Ascending aorta (tissue), 2 donors: ENCODE measurements around the gene SH3RF3. TPM values are rescaled to one million over a fixed set of nuclear protein-coding genes. Genes with fewer than 3 reads are reported as not detected.

Source experiments
- DNase-seq, 2 donors: peaks; one replicate each; pipeline ENCODE4 v3.0.0-alpha.2; 2019; ENCODE audit warnings: low spot score in 2 of 2
- H3K27ac ChIP-seq, 2 donors: fragments of 200-600 bp; sonication (generic); one replicate each; pipeline ENCODE4 v1.5.1; 2016 to 2017; ENCODE audit warnings: mild to moderate bottlenecking in 1 of 2
- H3K27me3 ChIP-seq: fragments of 200-600 bp; sonication (generic); one replicate; pipeline ENCODE4 v1.5.1; 2017
- H3K36me3 ChIP-seq, 2 donors: fragments of 200-600 bp; sonication (generic); one replicate each; pipeline ENCODE4 v1.5.1; 2016
- H3K4me1 ChIP-seq, 2 donors: fragments of 200-600 bp; sonication (generic); one replicate each; pipeline ENCODE4 v1.5.1; 2016 to 2017; ENCODE audit warnings: mild to moderate bottlenecking in 1 of 2
- H3K4me3 ChIP-seq, 2 donors: fragments of 200-600 bp; sonication (generic); one replicate each; pipeline ENCODE4 v1.5.1; 2016 to 2017; ENCODE audit warnings: mild to moderate bottlenecking in 1 of 2
- H3K9me3 ChIP-seq, 2 donors: fragments of 200-600 bp; sonication (generic); one replicate each; pipeline ENCODE4 v1.5.1; 2016
- intact Hi-C: fragments of 100-400 bp; cut with DNase I; formaldehyde crosslinking; loops from one replicate; pipeline ENCODE4 v1.15.1; 2023
- total RNA-seq: library from RNA; depleted of rRNA; stranded (reverse); fragments of >200 nt; gene quantifications from one replicate; pipeline ENCODE4 v1.1.0, GENCODE V29; 2016
- TF ChIP-seq, protein P1 (sequence below), 3 experiments: fragments of 200-600 bp in 2 of 3; fragments of 450-650 bp in 1 of 3; sonication (generic) in 2 of 3; IDR thresholded peaks; one replicate each; pipeline ENCODE4 v1.5.1; 2016 to 2019; ENCODE audit warnings: antibody characterized with exemption in 3 of 3, mild to moderate bottlenecking in 1 of 3, moderate library complexity in 1 of 3

The SH3RF3 gene
- total RNA-seq, 1 donor from 2014 or later: 53.5 TPM

DNA sequence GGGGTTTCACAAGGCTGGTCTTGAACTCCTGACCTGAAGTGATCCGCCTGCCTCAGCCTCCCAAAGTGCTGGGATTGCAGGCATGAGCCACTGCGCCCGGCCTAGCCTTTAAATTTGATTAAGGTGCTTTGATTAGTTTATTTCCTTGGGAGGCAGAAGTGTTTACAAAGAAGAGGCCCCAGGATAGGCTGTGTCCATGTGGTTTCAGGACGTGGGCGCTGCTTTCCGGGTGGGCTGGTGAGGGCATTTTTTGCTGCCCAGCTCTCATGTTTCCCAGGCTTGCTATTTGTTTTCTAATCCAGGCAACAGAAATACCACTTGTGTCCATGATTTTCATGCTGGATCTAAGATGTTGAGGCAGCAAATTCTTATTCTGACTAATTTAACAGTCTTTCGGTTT lies 124.2 kb downstream of the SH3RF3 start:
- TF ChIP-seq, protein P1, sequence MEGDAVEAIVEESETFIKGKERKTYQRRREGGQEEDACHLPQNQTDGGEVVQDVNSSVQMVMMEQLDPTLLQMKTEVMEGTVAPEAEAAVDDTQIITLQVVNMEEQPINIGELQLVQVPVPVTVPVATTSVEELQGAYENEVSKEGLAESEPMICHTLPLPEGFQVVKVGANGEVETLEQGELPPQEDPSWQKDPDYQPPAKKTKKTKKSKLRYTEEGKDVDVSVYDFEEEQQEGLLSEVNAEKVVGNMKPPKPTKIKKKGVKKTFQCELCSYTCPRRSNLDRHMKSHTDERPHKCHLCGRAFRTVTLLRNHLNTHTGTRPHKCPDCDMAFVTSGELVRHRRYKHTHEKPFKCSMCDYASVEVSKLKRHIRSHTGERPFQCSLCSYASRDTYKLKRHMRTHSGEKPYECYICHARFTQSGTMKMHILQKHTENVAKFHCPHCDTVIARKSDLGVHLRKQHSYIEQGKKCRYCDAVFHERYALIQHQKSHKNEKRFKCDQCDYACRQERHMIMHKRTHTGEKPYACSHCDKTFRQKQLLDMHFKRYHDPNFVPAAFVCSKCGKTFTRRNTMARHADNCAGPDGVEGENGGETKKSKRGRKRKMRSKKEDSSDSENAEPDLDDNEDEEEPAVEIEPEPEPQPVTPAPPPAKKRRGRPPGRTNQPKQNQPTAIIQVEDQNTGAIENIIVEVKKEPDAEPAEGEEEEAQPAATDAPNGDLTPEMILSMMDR (IDR thresholded peaks at IDR 0.05): no peak
- DNase-seq: no peak
- H3K36me3 ChIP-seq: no peaks in the 10 kb centered on the region
- no peaks in the 10 kb centered on the region for H3K9me3 ChIP-seq
- peaks cover 12 to 44% of the 10 kb centered on the region in 2 donors for H3K4me1 ChIP-seq
- no peaks in the 10 kb centered on the region for H3K27me3 ChIP-seq
- intact Hi-C loops: no loop called here
- no peak overlapping the region for H3K4me3 ChIP-seq
- H3K27ac ChIP-seq: no peak overlapping the region

- Histone ChIP-seq H3K9me3 (no peaks in the 10 kb centered on the region), H3K27me3 (no peaks in the 10 kb centered on the region), H3K4me3 (no peak overlapping the region), H3K4me1 (peaks cover 12 to 46% of the 10 kb centered on the region in 2 donors), H3K36me3 (no peaks in the 10 kb centered on the region), H3K27ac (no peak overlapping the region)
- TF ChIP-seq, protein P1 (IDR thresholded peaks at IDR 0.05): no peak
- intact Hi-C loops: no loop called here
- DNase-seq: peak in 1 of 2 donors; percentile 61
Measured at GRCh38 chr2:109254174-109254904, 125.3 kb downstream of the SH3RF3 start.

GRCh38 chr2:109255654-109256053 lies 126.6 kb downstream of the SH3RF3 start:
- H3K4me1 ChIP-seq: peaks cover 12 to 58% of the 10 kb centered on the region in 2 donors
- TF ChIP-seq, protein P1 (IDR thresholded peaks at IDR 0.05): no peak
- no peak overlapping the region for H3K27ac ChIP-seq
- H3K36me3 ChIP-seq: no peaks in the 10 kb centered on the region
- intact Hi-C loops: no loop called here
- no peaks in the 10 kb centered on the region for H3K27me3 ChIP-seq
- no peaks in the 10 kb centered on the region for H3K9me3 ChIP-seq
- H3K4me3 ChIP-seq: no peak overlapping the region
- peak in 1 of 2 donors; percentile 54 for DNase-seq

DNA sequence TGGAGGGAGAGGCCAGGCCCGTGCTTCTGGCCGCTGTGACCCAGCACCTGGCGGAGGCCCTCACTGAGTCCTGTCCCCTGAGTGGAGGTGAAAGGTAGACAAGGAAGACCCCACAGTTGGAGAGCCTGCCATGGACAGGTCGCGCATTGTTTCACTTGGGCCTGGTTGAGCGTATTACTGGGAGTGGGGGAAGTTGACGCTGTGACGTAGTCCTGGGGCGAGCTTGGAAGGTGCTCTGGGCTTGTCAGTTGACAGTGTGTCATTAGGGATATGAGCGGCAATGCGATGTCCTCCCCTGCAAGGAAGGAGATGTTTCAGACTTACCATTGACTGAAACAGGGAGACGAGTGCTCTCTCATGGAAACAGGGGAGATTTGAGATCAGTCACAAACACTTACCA lies 127.1 kb downstream of the SH3RF3 start:
- peaks cover 12 to 58% of the 10 kb centered on the region in 2 donors for H3K4me1 ChIP-seq

GRCh38 chr2:109256921-109257320 lies 127.9 kb downstream of the SH3RF3 start:
- H3K27ac ChIP-seq: no peak overlapping the region
- no peaks in the 10 kb centered on the region for H3K36me3 ChIP-seq
- TF ChIP-seq, protein P1 (IDR thresholded peaks at IDR 0.05): no peak
- no peaks in the 10 kb centered on the region for H3K9me3 ChIP-seq
- peaks cover 12 to 61% of the 10 kb centered on the region in 2 donors for H3K4me1 ChIP-seq
- H3K4me3 ChIP-seq: no peak overlapping the region
- intact Hi-C loops: no loop called here
- no peaks in the 10 kb centered on the region for H3K27me3 ChIP-seq
- peak in 1 of 2 donors; percentile 66 for DNase-seq

More for the DNA sequence above, 127.1 kb downstream of the SH3RF3 start:
- Histone ChIP-seq H3K27me3 (no peaks in the 10 kb centered on the region), H3K9me3 (no peaks in the 10 kb centered on the region), H3K27ac (no peak overlapping the region), H3K36me3 (no peaks in the 10 kb centered on the region), H3K4me3 (no peak overlapping the region)
- TF ChIP-seq, protein P1 (IDR thresholded peaks at IDR 0.05): no peak
- DNase-seq: peak in 1 of 2 donors; percentile 58
- intact Hi-C loops: no loop called here
